Glutamatergic neuron (in vitro differentiated cells): Measurements from ENCODE around the gene TRIM32. TPM values are rescaled to one million over a fixed set of nuclear protein-coding genes. Genes with fewer than 3 reads are reported as not detected.

Source experiments
- DNase-seq: peaks from one replicate; pipeline ENCODE4 v3.0.0; 2022
- H3K27ac Mint-ChIP-seq: one replicate; pipeline ENCODE4 v1.8.0; 2020; ENCODE audit warnings: mild to moderate bottlenecking, mixed read lengths, inconsistent platforms; ENCODE audit not compliant: unreplicated experiment
- H3K27me3 Mint-ChIP-seq: one replicate; pipeline ENCODE4 v1.8.0; 2020; ENCODE audit warnings: mild to moderate bottlenecking, moderate library complexity, mixed read lengths, inconsistent platforms; ENCODE audit not compliant: unreplicated experiment
- H3K36me3 Mint-ChIP-seq: one replicate; pipeline ENCODE4 v1.8.0; 2020; ENCODE audit warnings: mild to moderate bottlenecking, mixed read lengths, inconsistent platforms; ENCODE audit not compliant: unreplicated experiment
- H3K4me1 Mint-ChIP-seq: one replicate; pipeline ENCODE4 v1.8.0; 2020; ENCODE audit warnings: mild to moderate bottlenecking, low read depth, mixed read lengths, inconsistent platforms; ENCODE audit not compliant: unreplicated experiment
- H3K4me3 Mint-ChIP-seq: one replicate; pipeline ENCODE4 v1.8.0; 2020; ENCODE audit warnings: mild to moderate bottlenecking, mixed read lengths, inconsistent platforms; ENCODE audit not compliant: unreplicated experiment
- H3K9me3 Mint-ChIP-seq: one replicate; pipeline ENCODE4 v1.8.0; 2020; ENCODE audit warnings: mild to moderate bottlenecking, moderate library complexity, mixed read lengths, inconsistent platforms; ENCODE audit not compliant: unreplicated experiment
- total RNA-seq: library from RNA; stranded (reverse); fragmentation: NEBNext Ultra II Directional; extraction: Animal tissue kit (Norgen Biotek cat#: 25700); gene quantifications from one replicate; pipeline ENCODE4 v1.2.1, GENCODE V29; 2021; ENCODE audit not compliant: unreplicated experiment
- TF ChIP-seq, protein P1 (sequence below): fragments of 200-600 bp; sonication (generic); IDR thresholded peaks from one replicate; pipeline ENCODE4 v1.5.0; 2021; ENCODE audit not compliant: partially characterized antibody, unreplicated experiment

The TRIM32 gene
- total RNA-seq, 1 donor from 2014 or later = 14.3 TPM

DNA sequence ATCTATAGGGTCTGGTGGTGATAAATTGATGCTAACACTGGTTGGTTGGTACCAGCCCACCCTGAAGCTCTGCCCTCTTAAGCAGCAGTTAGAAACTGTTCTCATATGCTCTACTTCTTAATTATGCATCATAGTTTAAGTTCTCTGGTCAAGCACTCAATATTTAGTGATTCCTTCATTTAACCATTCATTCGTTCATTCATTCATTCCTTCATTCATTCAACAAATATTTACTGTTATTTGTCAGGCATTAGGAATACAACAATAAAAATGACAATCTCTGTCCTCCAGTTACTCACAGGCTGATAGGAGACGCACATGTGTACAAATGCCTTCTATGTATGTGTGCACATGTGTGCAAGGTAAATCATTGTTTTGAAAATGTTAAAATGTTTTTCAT, 54.6 kb downstream of the TRIM32 start:
- no peak for DNase-seq
- H3K4me3 Mint-ChIP-seq = no peak overlapping the region
- H3K36me3 Mint-ChIP-seq = no peaks in the 10 kb centered on the region
- TF ChIP-seq, protein P1, sequence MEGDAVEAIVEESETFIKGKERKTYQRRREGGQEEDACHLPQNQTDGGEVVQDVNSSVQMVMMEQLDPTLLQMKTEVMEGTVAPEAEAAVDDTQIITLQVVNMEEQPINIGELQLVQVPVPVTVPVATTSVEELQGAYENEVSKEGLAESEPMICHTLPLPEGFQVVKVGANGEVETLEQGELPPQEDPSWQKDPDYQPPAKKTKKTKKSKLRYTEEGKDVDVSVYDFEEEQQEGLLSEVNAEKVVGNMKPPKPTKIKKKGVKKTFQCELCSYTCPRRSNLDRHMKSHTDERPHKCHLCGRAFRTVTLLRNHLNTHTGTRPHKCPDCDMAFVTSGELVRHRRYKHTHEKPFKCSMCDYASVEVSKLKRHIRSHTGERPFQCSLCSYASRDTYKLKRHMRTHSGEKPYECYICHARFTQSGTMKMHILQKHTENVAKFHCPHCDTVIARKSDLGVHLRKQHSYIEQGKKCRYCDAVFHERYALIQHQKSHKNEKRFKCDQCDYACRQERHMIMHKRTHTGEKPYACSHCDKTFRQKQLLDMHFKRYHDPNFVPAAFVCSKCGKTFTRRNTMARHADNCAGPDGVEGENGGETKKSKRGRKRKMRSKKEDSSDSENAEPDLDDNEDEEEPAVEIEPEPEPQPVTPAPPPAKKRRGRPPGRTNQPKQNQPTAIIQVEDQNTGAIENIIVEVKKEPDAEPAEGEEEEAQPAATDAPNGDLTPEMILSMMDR = no peak
- peaks cover 9% of the 10 kb centered on the region for H3K4me1 Mint-ChIP-seq
- no peak overlapping the region for H3K27ac Mint-ChIP-seq
- H3K9me3 Mint-ChIP-seq = peaks cover 8% of the 10 kb centered on the region
- peaks cover 6% of the 10 kb centered on the region for H3K27me3 Mint-ChIP-seq

DNA sequence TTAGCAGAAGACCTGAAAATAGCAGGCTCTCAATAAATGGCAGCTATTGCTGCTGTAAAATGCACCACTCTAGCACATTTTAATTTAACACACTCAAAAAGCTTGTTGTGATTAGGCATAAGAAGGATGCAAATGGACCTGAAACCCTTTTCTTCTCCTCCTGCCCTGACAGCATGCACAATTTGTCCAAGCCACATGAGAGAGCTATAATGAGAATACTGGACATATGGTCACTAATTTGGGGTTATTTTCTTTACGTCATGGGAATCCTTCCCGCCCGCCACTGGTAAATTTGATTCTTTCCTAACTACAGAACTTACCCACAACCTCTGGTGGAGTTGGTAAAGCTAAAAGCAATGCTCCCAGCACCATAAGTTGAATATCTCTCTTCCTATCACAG, 62.1 kb downstream of the TRIM32 start:
- no peak for DNase-seq
- H3K27ac Mint-ChIP-seq = peak overlapping the region; percentile 60
- H3K27me3 Mint-ChIP-seq = peaks cover 7% of the 10 kb centered on the region
- H3K4me3 Mint-ChIP-seq = no peak overlapping the region
- TF ChIP-seq, protein P1 = no peak
- H3K4me1 Mint-ChIP-seq = peaks cover 37% of the 10 kb centered on the region
- H3K9me3 Mint-ChIP-seq = peaks cover 6% of the 10 kb centered on the region
- H3K36me3 Mint-ChIP-seq = no peaks in the 10 kb centered on the region

DNA sequence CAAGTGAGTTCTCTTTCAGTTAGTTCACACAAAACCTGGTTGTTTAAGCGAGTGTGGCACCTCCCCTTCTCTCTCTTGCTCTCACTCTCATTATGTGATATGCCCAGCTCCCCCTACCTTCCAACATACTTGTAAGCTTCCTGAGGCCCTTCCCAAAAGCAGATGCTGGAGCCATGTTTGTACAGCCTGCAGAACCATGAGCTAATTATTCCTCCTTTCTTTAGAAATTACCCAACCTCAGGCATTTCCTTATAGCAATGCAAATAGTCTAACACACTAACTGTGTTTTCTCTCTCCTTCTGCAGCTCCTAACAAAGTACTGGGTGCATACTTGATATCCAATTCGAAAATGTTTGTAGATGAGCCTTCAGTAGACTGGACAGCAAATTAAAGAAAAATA, 62.7 kb downstream of the TRIM32 start:
- TF ChIP-seq, protein P1 = no peak
- peak overlapping the region; percentile 60 for H3K27ac Mint-ChIP-seq
- peaks cover 37% of the 10 kb centered on the region for H3K4me1 Mint-ChIP-seq
- H3K36me3 Mint-ChIP-seq = no peaks in the 10 kb centered on the region
- H3K27me3 Mint-ChIP-seq = peaks cover 7% of the 10 kb centered on the region
- no peak overlapping the region for H3K4me3 Mint-ChIP-seq
- peaks cover 6% of the 10 kb centered on the region for H3K9me3 Mint-ChIP-seq
- DNase-seq = no peak

DNA sequence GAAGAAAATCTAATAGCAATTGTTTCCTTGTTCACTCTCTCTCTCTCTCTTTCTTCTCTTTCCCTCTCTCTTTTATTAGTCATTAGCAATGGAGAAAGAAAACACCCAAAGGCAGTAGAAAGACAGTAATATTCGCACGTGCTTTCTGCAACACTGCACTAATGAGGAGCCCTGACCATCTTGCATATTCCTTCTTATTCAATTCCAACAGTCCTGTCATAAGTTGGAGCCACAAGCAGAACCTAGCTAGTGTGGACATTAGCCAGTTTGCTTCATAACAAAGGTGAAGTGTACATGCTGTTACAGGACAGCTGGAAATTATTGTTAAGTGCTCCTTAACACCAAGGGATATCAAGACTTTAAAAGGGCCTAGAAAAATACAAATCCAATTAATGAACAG, 63.4 kb downstream of the TRIM32 start:
- TF ChIP-seq, protein P1 = no peak
- peaks cover 4% of the 10 kb centered on the region for H3K36me3 Mint-ChIP-seq
- peak overlapping the region; percentile 52 for H3K27ac Mint-ChIP-seq
- no peak for DNase-seq
- H3K9me3 Mint-ChIP-seq = peaks cover 7% of the 10 kb centered on the region
- peaks cover 7% of the 10 kb centered on the region for H3K27me3 Mint-ChIP-seq
- peaks cover 37% of the 10 kb centered on the region for H3K4me1 Mint-ChIP-seq
- H3K4me3 Mint-ChIP-seq = no peak overlapping the region
